ENCODE data around the gene CYP19A1.

DNA sequence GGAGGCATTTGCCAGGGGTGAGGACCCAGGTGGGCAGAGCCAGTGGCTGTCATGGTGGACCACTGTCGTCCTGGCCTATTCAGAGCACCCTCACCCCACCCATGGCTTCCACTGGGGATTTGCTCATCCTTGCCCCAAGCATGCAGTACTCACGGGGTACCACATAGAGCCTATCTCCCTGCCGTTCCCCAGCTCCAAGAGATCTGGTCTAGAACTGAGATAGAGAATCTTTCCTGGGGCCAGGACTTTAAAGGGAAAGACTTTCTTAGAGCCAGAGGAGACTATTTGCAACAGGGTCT, 166.8 kb downstream of the CYP19A1 start:
- TF ChIP-seq EZH2 (IDR thresholded peaks at IDR 0.05; ENCODE audit: insufficient read depth, poor library complexity, severe bottlenecking): no peak
- no peak for TF ChIP-seq EZH2phosphoT487 (IDR thresholded peaks at IDR 0.05; ENCODE audit: insufficient read depth, low read depth)

Data from GM23248 (cell line).